AG20443 (cell line): ENCODE results near the gene DCC.

Experiments
- DNase-seq: peaks from one replicate; pipeline ENCODE4 v3.0.0; 2012; ENCODE audit warnings: low spot score, mixed read lengths

The DCC gene

DNA sequence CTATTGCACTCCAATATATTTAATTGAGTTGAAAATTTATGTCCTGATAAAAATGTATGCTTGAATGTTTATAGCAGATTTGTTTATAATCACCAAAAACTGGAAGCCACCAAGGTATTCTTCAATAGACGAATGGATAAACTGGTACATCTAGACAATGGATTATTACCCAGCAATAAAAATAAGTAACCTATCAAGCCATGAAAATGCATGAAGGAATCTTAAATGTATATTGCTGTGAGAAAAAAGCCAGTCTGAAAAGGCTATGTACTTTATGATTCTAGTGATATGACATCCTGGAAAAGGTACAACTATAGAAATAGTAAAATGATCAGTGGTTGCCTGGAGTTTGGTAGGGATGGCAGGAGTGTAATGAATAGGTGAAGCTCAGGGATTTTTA is 580.7 kb downstream of the DCC start:
- no peak for DNase-seq

- DNase-seq = no peak
Observed at GRCh38 chr18:52933356-52933755, 593.4 kb downstream of the DCC start.

DNA sequence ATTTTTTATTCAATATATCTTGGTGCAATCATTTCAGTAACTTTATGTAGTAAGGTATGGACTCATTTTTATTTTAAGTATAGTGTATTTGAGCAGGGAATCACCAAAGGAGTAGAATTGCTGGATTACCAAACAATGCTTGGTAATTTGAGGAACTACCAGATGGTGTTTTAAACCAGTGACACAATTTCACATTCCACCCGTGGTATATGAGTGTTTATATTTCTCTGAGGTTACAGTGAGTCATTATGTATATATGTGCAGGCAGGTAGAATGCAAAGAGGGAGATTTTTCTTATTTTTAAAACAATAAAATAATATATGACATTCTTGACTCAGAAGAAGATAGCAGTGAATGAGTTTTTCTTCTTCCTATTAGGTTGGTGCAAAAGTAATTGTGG is 596.9 kb downstream of the DCC start:
- DNase-seq = no peak

- no peak for DNase-seq
Observed at GRCh38 chr18:52937840-52938239, 597.8 kb downstream of the DCC start.

DNA sequence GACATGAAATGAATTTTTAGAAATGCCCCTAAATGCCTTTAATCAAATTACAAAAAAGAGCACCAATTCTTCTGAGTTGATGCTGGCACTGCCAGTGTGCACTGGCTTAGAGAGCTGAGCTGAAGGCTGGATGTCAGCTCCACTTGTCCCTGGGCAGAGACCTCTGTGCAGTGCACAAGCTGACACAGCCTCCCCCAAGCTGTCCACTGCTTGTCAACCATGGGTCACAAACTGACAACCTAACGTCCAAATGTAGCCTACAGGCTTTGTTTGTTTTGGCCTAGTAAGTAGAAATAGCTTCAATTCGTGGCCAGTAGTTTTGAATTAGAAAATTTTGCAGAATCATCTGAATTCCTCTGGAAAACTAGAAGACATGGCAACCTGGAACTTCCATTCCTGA is 605.6 kb downstream of the DCC start:
- DNase-seq = no peak

GRCh38 chr18:52948868-52949444 is 609.0 kb downstream of the DCC start:
- DNase-seq = no peak

DNA sequence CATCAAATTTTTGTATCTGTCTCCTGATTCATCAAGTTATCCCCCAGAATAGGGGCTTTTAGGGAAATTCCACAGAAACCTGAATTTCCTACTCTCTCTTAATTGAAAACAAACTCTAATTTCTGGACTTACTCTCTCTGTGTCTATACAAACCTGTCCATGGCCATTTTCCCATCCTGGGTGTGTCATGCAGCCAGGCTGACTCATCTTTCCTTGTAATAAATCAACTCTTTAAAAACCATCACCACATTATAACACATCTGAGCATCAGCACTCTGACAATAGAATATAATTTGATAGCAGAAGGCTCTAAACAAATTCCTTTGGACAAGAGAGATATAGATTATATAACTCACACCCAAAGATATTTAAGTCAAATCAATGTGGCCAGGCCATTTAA is 610.2 kb downstream of the DCC start:
- no peak for DNase-seq

DNA sequence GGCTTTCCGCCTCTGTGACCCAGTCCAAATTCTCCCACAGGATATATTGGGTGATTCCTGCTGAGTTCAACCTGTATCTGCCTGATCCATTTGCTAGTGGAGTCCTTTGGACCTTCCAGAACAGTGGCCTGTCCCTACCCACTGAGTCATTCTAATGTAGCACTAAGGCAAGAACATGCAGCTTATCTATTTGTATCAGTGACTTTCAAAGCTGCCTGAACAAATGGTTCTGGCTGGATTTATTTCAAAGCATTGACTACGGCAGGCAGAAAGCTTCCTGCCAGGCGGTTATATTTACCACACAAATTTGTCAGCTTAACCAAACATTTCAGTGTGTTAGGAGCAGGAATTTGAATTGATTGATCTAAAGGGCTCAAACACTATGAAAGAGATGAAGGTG is 613.4 kb downstream of the DCC start:
- DNase-seq = no peak

DNA sequence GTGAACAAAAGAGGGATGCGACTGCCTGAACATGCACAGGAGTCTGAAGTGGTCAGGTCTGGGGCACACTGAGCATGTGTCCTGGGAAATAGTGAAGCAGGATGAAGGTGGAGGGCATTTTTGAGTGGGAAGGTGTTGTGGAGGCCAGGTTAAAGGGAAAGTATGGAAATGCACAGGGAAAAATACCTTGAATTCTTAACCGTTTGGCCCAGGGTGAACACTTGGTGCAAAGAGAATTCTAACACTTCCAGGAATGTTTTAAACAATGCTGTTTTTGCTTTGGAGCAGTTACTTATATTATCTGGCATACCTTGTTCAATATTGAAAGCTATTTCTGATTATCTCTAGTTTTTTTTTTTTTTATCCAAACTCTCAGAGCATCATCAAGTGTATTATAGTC is 623.5 kb downstream of the DCC start:
- DNase-seq = no peak

DNA sequence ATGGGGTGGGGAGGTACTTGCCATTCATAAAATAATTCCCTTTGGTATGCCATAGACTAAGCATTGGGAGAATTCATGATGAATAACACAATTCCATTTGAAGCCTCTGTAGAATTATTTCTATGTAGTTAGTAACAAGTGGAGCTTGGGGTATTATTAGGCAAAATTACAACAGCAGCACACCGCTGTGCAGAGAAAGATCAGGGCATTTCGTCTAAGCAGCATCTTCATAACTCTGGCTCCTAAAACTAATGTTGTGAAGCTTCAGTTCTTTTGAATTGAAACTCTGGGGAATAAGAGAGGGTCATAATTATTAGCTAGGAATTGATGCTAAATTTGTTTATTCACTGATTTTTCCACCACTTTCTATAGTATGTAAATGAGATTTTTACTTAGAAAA is 630.7 kb downstream of the DCC start:
- DNase-seq = no peak

DNA sequence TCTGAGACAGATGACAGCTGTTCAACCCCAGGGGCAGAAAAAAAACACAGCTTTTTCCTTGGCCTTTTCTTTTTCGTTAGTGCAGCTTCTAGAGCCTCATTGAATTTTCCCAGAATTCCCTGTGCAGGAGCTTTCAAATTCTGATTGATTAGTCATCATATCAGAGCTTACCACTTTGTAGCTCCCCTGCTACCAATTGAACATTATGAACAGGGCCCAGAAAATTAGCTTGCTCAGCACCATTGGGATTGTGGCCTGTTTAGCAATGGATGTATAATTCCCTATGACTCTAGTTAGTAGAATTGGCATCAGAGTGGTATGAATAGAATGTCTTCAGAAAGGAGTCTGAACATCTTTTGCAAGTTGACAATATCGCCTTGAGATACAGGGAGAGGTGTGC is 631.1 kb downstream of the DCC start:
- no peak for DNase-seq

DNA sequence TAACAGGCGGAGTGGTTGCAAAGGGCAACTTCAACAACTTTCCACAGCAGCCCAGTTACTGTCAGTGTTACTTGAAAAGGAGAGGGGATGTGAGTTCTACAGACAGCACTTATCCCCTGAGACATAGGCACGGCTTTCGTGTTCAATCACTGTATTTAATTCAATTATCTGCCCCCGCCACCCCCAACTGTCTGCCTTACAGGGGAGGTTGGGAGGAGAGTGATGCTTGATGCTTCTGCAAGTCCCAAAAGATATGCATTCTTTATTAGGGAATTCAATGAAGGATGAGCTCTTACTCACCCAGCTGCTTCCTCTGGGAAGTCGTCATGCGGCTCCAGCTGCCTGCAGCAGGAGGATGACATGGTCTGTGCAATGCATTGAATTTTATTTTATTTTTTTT is 639.9 kb downstream of the DCC start:
- no peak for DNase-seq

DNA sequence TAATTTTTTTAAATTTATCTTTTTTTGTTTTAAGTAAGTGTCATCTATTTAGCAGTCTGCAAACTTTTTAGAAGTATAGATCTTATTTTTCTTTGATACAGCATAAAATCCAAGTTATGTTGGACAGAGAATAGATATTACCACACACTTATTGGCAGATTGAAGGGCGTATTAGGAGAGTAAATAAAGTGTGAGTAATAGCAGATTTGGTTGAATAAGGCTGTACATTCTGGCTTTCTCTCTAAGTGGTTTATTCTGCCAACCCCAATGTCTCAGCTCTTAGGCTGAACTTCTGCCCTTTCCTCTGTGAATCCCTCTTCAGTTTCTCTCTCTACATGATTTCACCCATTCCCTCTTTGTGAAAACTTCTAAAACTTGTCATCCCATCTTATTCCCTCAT is 651.2 kb downstream of the DCC start:
- DNase-seq = no peak

DNA sequence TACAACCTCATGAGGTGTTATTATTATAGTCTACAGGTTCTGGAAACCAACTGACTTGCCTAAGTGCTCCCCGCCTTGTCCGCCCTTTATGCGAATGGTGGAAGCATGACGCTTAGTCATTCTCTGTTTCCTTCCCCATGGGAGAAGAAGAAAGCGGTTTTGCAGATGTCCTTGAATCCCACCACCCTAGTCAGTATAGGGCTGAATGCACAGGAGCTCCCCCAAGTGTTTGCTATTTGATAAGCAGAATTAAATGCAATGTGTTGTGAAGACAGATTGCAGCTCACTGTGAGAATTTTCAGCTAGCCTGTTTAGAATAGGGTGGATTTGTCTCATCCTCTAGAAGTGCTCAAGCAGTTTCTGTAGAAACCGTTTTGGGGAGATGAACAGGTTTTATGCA is 652.0 kb downstream of the DCC start:
- DNase-seq = no peak

DNA sequence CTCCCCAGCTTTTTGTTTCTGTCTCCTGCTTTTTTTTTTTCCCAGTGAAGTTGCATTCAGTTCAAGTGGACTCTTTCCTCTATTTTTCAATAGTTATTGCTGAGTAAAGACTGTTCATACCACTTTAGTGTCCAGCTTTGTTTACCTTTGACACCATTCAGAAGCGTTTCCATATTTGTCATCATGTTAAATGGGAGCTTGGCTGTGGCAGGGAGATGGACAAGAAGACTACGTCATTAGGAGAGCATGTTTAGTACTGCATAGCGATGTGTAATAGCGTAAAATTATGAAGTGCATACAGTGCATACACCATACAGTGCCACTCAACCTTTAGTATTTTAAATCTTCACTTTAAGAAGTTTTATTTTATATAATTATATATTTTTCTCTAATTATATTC is 655.9 kb downstream of the DCC start:
- no peak for DNase-seq

DNA sequence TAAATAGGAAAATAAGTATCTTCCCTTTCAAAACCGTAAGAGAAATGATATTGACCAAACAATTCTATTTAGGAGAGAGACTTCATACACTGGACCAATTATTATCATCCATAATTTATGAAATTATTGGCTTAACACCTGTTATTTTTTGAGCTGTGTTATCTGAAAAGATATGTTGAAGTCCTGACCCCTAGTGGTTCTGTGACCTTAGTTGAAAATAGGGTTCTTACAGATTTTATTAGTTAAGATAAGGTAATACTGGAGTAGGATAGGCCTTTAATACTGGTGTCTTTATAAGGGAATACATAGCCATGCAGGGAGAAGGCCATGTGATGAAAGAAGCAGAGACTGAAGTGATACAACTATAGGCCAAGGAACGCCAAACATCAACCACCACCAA is 659.6 kb downstream of the DCC start:
- DNase-seq = no peak

DNA sequence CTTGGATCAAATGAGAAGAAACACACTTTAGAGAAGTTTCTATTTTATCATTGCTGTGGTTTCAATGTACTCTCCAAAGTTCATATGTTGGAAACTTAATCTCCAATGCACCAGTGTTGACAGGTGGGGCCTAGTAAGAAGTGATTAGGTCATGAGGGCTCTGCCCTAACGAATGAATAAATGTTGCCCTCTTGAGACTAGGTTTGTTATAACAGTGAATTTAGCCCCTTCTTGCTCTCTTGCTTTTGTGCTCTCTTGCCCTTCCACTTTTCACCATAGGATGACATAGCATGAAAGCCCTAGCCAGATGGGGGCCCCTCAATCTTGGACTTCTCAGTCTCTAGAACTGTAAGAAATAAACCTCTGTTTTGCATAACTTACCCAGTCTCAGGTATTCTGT is 664.8 kb downstream of the DCC start:
- DNase-seq = no peak

- DNase-seq = no peak
Observed at GRCh38 chr18:53018791-53019190, 678.8 kb downstream of the DCC start.

GRCh38 chr18:53025247-53025646 is 685.2 kb downstream of the DCC start:
- no peak for DNase-seq

- DNase-seq = no peak
Observed at GRCh38 chr18:53028565-53028964, 688.6 kb downstream of the DCC start.

- DNase-seq = no peak
Observed at GRCh38 chr18:53033128-53033527, 693.1 kb downstream of the DCC start.

DNA sequence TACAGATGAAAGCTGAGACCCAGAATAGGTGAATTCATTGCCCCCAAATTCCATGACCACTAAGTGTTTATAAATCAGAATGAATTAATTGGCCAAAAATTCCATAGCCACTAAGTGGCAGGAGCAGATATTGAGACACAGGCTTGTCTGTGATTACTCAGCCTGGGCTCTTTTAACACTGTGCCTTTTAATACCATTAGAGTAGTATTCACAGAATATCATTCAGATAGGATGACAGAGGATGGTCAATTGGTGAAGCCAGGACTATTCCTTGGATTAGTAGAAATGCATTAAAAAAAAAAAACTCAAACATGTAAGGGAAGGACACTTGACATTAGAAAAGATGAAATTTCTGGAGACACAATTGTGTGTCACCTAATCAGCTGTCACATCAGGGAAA is 698.6 kb downstream of the DCC start:
- no peak for DNase-seq

- no peak for DNase-seq
Observed at GRCh38 chr18:53040286-53040685, 700.3 kb downstream of the DCC start.

- no peak for DNase-seq
Observed at GRCh38 chr18:53056064-53056463, 716.1 kb downstream of the DCC start.

- DNase-seq = no peak
Observed at GRCh38 chr18:53070788-53071187, 730.8 kb downstream of the DCC start.
